Neuronal stem cell (in vitro differentiated cells): ENCODE measurements around the gene ZNF385B.

ENCODE experiments used
- DNase-seq: peaks from one replicate; pipeline ENCODE4 v3.0.0-alpha.2; 2013; ENCODE audit warnings: low spot score
- H2AFZ ChIP-seq: one replicate; pipeline ENCODE4 v1.6.1; 2013; ENCODE audit warnings: mild to moderate bottlenecking, low read length, inconsistent platforms
- H2AK5ac ChIP-seq: 2 replicates; pipeline ENCODE4 v1.6.1; 2013; ENCODE audit warnings: low read depth, mild to moderate bottlenecking, inconsistent platforms, low read length, moderate library complexity, mixed read lengths
- H2BK120ac ChIP-seq: 2 replicates; pipeline ENCODE4 v1.6.1; 2013; ENCODE audit warnings: low read depth, mild to moderate bottlenecking, inconsistent platforms, low read length, moderate library complexity, mixed read lengths
- H2BK12ac ChIP-seq: one replicate; pipeline ENCODE4 v1.6.1; 2013; ENCODE audit warnings: low read length, inconsistent platforms
- H2BK15ac ChIP-seq: 2 replicates; pipeline ENCODE4 v1.6.1; 2013; ENCODE audit warnings: mild to moderate bottlenecking, low read length, inconsistent platforms, mixed read lengths
- H2BK5ac ChIP-seq: one replicate; pipeline ENCODE4 v1.6.1; 2013; ENCODE audit warnings: inconsistent platforms, mild to moderate bottlenecking, low read length, moderate library complexity
- H3K14ac ChIP-seq: one replicate; pipeline ENCODE4 v1.6.1; 2013; ENCODE audit warnings: low read length, inconsistent platforms
- H3K18ac ChIP-seq: 2 replicates; pipeline ENCODE4 v1.6.1; 2013; ENCODE audit warnings: low read length, inconsistent platforms
- H3K23ac ChIP-seq: 2 replicates; pipeline ENCODE4 v1.6.1; 2013; ENCODE audit warnings: low read depth, mild to moderate bottlenecking, mixed read lengths, low read length, inconsistent platforms; ENCODE audit not compliant: poor library complexity
- H3K27ac ChIP-seq: replicated peaks from 3 replicates; pipeline ENCODE4 v1.5.1; 2013; ENCODE audit warnings: low read length, inconsistent platforms
- H3K27me3 ChIP-seq, 3 experiments: 2 replicates each; pipeline ENCODE4 v1.6.1; 2013; ENCODE audit warnings: low read length in 3 of 3, mild to moderate bottlenecking in 2 of 3, inconsistent platforms in 1 of 3, low read depth in 1 of 3, mixed read lengths in 1 of 3, moderate library complexity in 1 of 3; ENCODE audit not compliant: control insufficient read depth in 3 of 3, insufficient read depth in 3 of 3
- H3K36me3 ChIP-seq, 2 donors: replicated peaks in 1 of 2; 2 replicates each; pipeline ENCODE4 v1.6.1; 2013; ENCODE audit warnings: low read length in 2 of 2; ENCODE audit not compliant: control insufficient read depth in 2 of 2, insufficient read depth in 2 of 2
- H3K4ac ChIP-seq: 2 replicates; pipeline ENCODE4 v1.6.1; 2013; ENCODE audit warnings: inconsistent platforms, mild to moderate bottlenecking, low read length, moderate library complexity
- H3K4me1 ChIP-seq, 2 donors: 1 replicate in 1 of 2; 2 replicates in 1 of 2; pipeline ENCODE4 v1.6.1; 2013; ENCODE audit warnings: low read length in 2 of 2, low read depth in 1 of 2; ENCODE audit not compliant: control insufficient read depth in 2 of 2, insufficient read depth in 1 of 2
- H3K4me2 ChIP-seq: one replicate; pipeline ENCODE4 v1.6.1; 2013; ENCODE audit warnings: mild to moderate bottlenecking, low read length, inconsistent platforms; ENCODE audit not compliant: insufficient read depth, poor library complexity, severe bottlenecking
- H3K4me3 ChIP-seq, 2 donors: 2 replicates each; pipeline ENCODE4 v1.5.1; 2013; ENCODE audit warnings: low read length in 2 of 2, mild to moderate bottlenecking in 2 of 2, inconsistent platforms in 1 of 2, moderate library complexity in 1 of 2
- H3K79me1 ChIP-seq: one replicate; pipeline ENCODE4 v1.6.1; 2013; ENCODE audit warnings: low read depth, mild to moderate bottlenecking, inconsistent platforms, low read length, moderate library complexity
- H3K9ac ChIP-seq: one replicate; pipeline ENCODE4 v1.6.1; 2013; ENCODE audit warnings: mild to moderate bottlenecking, low read depth, low read length, inconsistent platforms; ENCODE audit not compliant: poor library complexity
- H3K9me3 ChIP-seq, 2 donors: replicated peaks in 1 of 2; 2 replicates each; pipeline versions ENCODE3 to v1.6.1; 2013; ENCODE audit warnings: low read length in 2 of 2, mild to moderate bottlenecking in 2 of 2, inconsistent platforms in 1 of 2, low read depth in 1 of 2, mixed read lengths in 1 of 2, moderate library complexity in 1 of 2; ENCODE audit not compliant: control insufficient read depth in 2 of 2, insufficient read depth in 1 of 2
- H4K8ac ChIP-seq: one replicate; pipeline ENCODE4 v1.6.1; 2013; ENCODE audit warnings: low read depth, mild to moderate bottlenecking, inconsistent platforms, low read length, moderate library complexity
- H4K91ac ChIP-seq: one replicate; pipeline ENCODE4 v1.6.1; 2013; ENCODE audit warnings: low read length, low read depth, mild to moderate bottlenecking, inconsistent platforms; ENCODE audit not compliant: poor library complexity
- WGBS, 2 donors: extraction: QIAGEN DNeasy Blood & Tissue Kit; methylation state at CpG; one replicate each; pipeline ENCODE4 v1.1.7; 2013; ENCODE audit warnings: missing lambda C conversion rate in 2 of 2, mixed read lengths in 1 of 2; ENCODE audit not compliant: insufficient read length in 2 of 2, insufficient replicate concordance in 1 of 2; ENCODE audit errors: extremely low coverage in 2 of 2; 5-methylcytosine and 5-hydroxymethylcytosine counted together

The ZNF385B gene

DNA sequence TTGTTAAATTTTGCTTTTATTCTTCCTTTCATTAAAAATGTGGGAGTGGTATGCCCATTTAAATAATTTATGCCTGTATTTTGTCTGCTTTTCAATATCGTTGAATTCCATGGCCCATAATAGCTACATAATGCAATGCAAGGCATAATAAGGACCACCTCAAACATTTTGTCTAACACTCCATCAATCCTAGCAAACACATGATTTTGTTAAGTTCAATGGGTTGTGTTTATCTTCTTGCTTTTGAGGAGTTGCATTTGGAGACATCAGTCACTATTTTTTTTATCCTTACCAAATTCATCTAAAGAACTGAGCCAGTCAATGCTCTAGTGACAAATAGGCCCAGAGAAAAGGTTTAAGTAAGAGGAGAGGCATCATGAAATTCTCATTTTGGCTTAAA lies 145.5 kb downstream of the ZNF385B start:
- no peak overlapping the region for H3K4ac ChIP-seq
- no peak overlapping the region for H2AFZ ChIP-seq
- H3K4me3 ChIP-seq: no peak overlapping the region
- no peaks in the 10 kb centered on the region for H3K27me3 ChIP-seq
- no peak overlapping the region for H3K18ac ChIP-seq
- no peak overlapping the region for H2BK120ac ChIP-seq
- no peak overlapping the region for H2AK5ac ChIP-seq
- no peak overlapping the region for H3K23ac ChIP-seq
- peaks cover 0 to 4% of the 10 kb centered on the region in 2 donors for H3K36me3 ChIP-seq
- H3K14ac ChIP-seq: no peak overlapping the region
- DNase-seq: no peak
- H3K9me3 ChIP-seq: no peaks in the 10 kb centered on the region
- H2BK5ac ChIP-seq: no peak overlapping the region
- H3K4me1 ChIP-seq: no peaks in the 10 kb centered on the region
- H2BK15ac ChIP-seq: no peak overlapping the region
- H4K8ac ChIP-seq: no peak overlapping the region
- peaks cover 1% of the 10 kb centered on the region for H3K79me1 ChIP-seq
- no peak overlapping the region for H3K27ac ChIP-seq
- H3K9ac ChIP-seq: no peak overlapping the region
- WGBS, 2 donors: no CpG with 5 or more reads among the region's 1 CpG
- H2BK12ac ChIP-seq: no peak overlapping the region
- no peak overlapping the region for H4K91ac ChIP-seq
- no peak overlapping the region for H3K4me2 ChIP-seq

- Histone ChIP-seq H2BK15ac (no peak overlapping the region), H3K27ac (no peak overlapping the region), H2BK5ac (no peak overlapping the region), H3K4ac (no peak overlapping the region), H3K14ac (no peak overlapping the region), H2BK120ac (no peak overlapping the region), H3K4me1 (no peaks in the 10 kb centered on the region), H2AK5ac (no peak overlapping the region), H3K9ac (no peak overlapping the region), H3K9me3 (no peaks in the 10 kb centered on the region), H2AFZ (no peak overlapping the region), H3K4me3 (no peak overlapping the region), H4K91ac (no peak overlapping the region), H3K36me3 (peaks cover 0 to 4% of the 10 kb centered on the region in 2 donors), H3K79me1 (peaks cover 5% of the 10 kb centered on the region), H3K4me2 (no peak overlapping the region), H3K23ac (no peak overlapping the region), H4K8ac (no peak overlapping the region), H2BK12ac (no peak overlapping the region), H3K27me3 (no peaks in the 10 kb centered on the region), H3K18ac (no peak overlapping the region)
- no peak for DNase-seq
- no CpG with 5 or more reads among the region's 1 CpG for WGBS, 2 donors
Measured at GRCh38 chr2:179715196-179715595, 146.2 kb downstream of the ZNF385B start.

- WGBS, 2 donors: no CpG with 5 or more reads among the region's 4 CpGs
- no peak for DNase-seq
- no peak overlapping the region for H2BK15ac ChIP-seq
Measured at GRCh38 chr2:179712825-179713224, 148.6 kb downstream of the ZNF385B start.

GRCh38 chr2:179711375-179711774 lies 150.0 kb downstream of the ZNF385B start:
- H2AK5ac ChIP-seq: no peak overlapping the region
- H2BK120ac ChIP-seq: no peak overlapping the region
- H2AFZ ChIP-seq: no peak overlapping the region
- H3K4me2 ChIP-seq: no peak overlapping the region
- no peak overlapping the region for H3K9ac ChIP-seq
- peaks cover 0 to 2% of the 10 kb centered on the region in 2 donors for H3K4me1 ChIP-seq
- no CpG with 5 or more reads among the region's 4 CpGs for WGBS, 2 donors
- no peaks in the 10 kb centered on the region for H3K9me3 ChIP-seq
- no peak overlapping the region for H3K4me3 ChIP-seq
- no peak overlapping the region for H4K91ac ChIP-seq
- H2BK5ac ChIP-seq: no peak overlapping the region
- H3K23ac ChIP-seq: no peak overlapping the region
- no peak overlapping the region for H3K27ac ChIP-seq
- H3K79me1 ChIP-seq: peaks cover 9% of the 10 kb centered on the region
- H2BK15ac ChIP-seq: no peak overlapping the region
- no peak overlapping the region for H3K18ac ChIP-seq
- H3K27me3 ChIP-seq: no peaks in the 10 kb centered on the region
- no peak overlapping the region for H3K4ac ChIP-seq
- no peak overlapping the region for H3K14ac ChIP-seq
- no peak overlapping the region for H4K8ac ChIP-seq
- no peak for DNase-seq
- peaks cover 0 to 5% of the 10 kb centered on the region in 2 donors for H3K36me3 ChIP-seq
- H2BK12ac ChIP-seq: no peak overlapping the region

More at GRCh38 chr2:179712825-179713224, 148.6 kb downstream of the ZNF385B start:
- Histone ChIP-seq H3K4ac (no peak overlapping the region), H3K18ac (no peak overlapping the region), H2BK120ac (no peak overlapping the region), H3K9me3 (no peaks in the 10 kb centered on the region), H2BK5ac (no peak overlapping the region), H3K27me3 (no peaks in the 10 kb centered on the region), H3K23ac (no peak overlapping the region), H3K36me3 (peaks cover 0 to 5% of the 10 kb centered on the region in 2 donors), H3K4me1 (no peaks in the 10 kb centered on the region), H4K91ac (no peak overlapping the region), H3K27ac (no peak overlapping the region), H2AFZ (no peak overlapping the region), H3K14ac (no peak overlapping the region), H2BK12ac (no peak overlapping the region), H3K9ac (no peak overlapping the region), H3K4me2 (no peak overlapping the region), H4K8ac (no peak overlapping the region), H3K79me1 (peaks cover 7% of the 10 kb centered on the region), H2AK5ac (no peak overlapping the region), H3K4me3 (no peak overlapping the region)
